Measurements from ENCODE around the gene THSD7B.
"Not testable (repeated sequence)": the region's sequence is repeated elsewhere in the genome, so short reads cannot be mapped to it uniquely, and the experiment has no call there.

The THSD7B gene

DNA sequence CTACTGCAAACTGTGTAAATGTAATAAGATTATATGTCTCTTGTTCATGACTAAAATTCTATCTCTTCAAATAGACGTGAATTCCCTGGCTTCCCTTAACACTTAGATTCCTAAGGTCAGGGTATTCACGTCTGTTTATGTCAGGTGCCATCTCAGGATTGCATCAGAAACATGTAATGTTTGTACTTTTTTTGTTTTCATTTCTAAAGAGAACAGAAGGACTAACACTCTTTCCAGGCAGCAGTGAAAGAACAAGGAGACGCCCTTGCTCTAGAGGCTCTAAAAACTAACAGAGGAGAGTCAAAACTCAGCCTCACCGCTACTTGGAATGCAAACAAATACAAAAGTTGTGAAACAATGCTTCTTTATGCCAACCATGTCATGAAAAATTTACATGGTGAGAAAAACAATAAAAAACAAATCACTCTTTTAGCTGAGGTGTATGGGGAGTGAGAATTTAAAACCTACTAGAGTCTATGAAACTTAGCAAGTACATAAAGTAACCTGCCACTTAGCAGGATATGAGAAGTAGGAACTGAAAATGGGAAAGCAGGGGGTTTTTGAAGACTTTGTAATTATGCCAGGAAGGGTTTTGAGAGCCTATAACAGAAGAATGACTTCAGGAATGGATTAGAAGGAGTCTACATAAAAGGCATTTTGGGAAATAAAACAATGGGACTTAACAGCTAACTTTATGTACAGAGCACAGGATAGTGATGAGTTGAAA, 522.7 kb downstream of the THSD7B start:
- no peak for DNase-seq

DNA sequence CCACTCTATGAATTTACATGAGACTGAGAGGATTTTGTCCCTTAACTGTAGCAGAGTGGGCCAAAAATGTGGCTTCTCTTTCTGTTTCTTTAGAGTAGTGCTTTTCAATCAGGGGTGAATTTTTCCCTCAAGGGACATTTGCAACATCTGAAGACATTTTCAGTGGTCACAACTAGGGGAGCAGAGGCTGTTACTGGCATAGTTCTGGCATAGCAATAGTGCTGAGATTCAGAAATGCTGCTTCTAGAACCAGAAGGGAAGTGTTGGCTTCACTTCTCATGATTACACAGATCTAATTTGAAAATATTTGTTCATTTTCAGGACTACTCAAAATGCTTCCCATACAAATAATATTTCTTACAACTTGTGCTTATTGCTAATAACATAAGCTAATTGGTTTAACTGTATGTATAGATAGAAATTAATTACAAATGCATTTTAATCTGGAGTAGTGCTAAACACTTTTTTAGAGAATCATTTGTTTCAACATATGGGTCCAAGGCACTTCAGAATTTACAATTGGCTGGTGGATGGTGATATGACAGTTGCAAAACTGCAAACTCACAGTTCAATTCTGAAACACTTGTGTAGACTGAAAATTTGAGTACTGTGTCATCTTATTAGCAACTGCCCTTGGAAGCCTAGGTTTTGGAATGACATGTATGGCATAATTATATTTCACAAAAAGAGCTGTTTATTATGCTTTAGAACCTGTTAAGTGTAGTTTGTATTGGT, 526.7 kb downstream of the THSD7B start:
- no peak for DNase-seq

GRCh38 chr2:137298377-137298776, 533.0 kb downstream of the THSD7B start:
- DNase-seq = no peak

DNA sequence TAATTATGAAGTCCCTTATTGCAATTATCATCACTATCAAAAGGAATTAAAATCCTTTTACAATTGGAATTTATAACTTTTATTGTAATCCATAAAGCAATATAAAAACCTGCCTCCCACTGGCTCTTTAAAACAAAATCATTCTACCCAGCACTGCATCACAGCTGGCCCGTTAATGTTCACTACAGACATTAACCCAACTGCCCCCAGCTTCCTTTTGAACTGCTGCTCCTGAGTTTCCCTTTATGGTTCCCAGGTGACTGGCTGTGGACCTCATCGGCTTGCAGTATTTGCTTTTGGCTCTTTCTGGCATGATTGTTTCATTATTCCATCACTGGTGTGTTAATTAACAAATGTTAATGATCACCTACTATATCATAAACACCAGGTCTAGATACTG, 535.6 kb downstream of the THSD7B start:
- DNase-seq = no peak

DNA sequence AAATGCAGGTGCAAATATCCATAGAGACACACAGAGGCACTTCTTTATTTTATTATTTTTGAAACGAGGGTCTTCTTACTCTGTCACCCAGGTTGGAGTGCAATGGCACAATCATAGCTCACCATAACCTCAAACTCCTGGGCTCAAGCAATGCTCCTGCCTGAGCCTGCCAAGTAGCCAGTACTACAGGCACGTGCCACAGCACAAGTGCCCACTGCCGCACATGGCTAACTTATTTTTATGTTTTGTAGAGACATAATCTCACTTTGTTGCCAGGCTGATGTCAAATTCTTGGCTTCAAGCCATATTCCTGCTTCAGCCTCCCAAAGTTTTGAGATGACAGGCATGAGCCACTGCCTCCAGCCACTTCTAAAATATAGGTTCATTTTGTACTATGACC, 537.6 kb downstream of the THSD7B start:
- DNase-seq = no peak

DNA sequence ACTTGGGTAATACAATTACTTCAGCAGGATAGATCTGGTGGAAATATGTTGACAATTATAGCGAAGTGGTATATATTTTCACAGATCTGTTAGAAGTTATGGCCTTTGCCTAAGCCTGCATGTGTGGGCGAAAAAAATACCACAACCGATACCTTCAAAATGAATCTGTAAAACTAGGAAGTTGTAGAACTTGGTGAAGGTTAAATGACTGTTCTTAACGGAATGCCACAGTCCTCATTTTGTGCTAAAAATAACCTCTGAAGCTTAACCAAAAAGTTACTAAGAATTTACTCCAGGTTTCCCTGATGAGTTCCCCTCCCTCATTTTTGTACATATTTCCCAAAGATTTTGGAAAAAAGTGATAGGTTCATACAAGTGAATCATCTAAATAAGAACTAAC, 550.7 kb downstream of the THSD7B start:
- no peak for DNase-seq

- no peak for DNase-seq
These were observed 556.2 kb downstream of the THSD7B start for GRCh38 chr2:137321566-137321965.

GRCh38 chr2:137331562-137331961, 566.2 kb downstream of the THSD7B start:
- DNase-seq = not testable (repeated sequence)

GRCh38 chr2:137333386-137334165, 568.2 kb downstream of the THSD7B start:
- DNase-seq = no peak

DNA sequence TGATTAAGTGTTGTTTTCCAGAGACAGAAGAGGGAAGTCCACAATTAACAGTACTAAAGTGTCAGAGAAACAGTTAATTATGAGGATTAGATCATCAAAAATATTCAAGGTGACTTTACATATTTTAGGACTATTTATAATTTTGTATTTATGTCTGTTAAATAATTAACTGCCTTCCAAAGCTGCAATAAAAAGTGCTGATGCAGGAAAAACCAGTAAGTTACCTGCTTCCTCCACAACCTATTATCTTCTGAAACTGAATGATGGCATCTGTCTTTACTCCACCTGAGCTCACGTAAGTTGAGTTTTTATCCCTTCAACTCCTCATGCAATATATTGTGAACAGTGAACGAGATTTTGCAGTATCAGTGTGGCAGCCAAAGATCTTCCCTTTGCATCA, 570.7 kb downstream of the THSD7B start:
- DNase-seq = no peak

- DNase-seq = no peak
These were observed 573.7 kb downstream of the THSD7B start for GRCh38 chr2:137339051-137339450.

- DNase-seq = no peak
These were observed 580.6 kb downstream of the THSD7B start for GRCh38 chr2:137345994-137346393.

GRCh38 chr2:137348301-137348700, 583.0 kb downstream of the THSD7B start:
- no peak for DNase-seq

DNA sequence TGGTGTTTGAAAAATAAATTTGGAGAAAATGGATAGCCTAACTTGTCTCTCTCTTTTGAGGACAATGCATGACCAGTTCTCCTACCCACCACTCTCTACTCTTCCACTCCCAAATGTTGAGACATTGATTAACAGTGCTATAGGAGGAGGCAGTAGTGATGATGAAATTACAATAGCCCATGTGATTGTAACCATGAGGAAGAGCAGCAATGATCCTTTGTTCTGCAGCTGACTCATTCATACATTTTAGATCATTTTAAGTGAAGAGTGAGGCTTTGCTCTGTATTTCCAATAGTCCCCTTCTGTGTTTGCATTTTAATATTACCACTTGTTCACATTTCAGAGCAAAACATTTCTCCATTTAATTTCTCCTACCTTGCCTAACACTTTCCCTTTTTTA, 592.3 kb downstream of the THSD7B start:
- DNase-seq = no peak

- DNase-seq = no peak
These were observed 602.0 kb downstream of the THSD7B start for GRCh38 chr2:137367361-137367760.

- DNase-seq = no peak
These were observed 603.8 kb downstream of the THSD7B start for GRCh38 chr2:137369106-137369505.

DNA sequence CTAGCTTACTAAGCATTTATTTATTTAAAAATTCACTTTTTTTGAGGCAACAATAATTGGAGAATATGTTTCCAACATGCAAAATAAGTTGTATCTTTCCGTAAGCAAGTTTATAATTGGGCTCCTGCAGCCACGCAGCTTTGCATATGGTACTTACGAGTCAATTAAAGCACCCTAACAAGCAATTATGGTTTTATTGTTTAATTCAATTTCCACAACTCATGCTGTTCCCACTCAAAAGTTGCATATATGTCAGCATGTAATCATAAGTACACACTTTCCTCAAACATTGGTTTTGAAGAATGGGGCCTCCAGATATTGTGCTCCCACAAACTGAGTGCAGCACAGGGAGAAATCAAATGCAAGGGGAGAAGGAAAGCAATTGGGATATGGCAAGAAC, 613.8 kb downstream of the THSD7B start:
- DNase-seq = no peak

GRCh38 chr2:137380610-137381009, 615.3 kb downstream of the THSD7B start:
- no peak for DNase-seq

- no peak for DNase-seq
These were observed 616.4 kb downstream of the THSD7B start for GRCh38 chr2:137381731-137382130.

DNA sequence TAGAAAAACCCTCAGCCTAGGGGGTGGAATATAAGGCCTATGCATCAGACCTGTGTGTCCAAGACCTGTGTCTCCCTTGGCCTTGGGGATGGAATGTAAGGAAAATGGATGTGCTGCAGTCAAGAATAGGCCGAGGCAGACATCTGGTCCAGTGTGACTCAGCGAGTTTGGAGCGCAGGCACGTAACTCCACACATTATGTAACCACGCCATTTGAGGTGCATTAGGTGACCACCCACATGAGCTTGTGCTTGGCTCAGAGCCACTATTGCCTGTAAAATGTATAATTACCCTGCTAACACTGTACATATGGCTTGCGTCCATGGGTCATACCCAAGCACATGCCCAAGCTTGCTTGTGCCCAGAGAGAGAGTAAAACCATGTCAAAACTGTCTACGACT, 618.0 kb downstream of the THSD7B start:
- no peak for DNase-seq

- DNase-seq = no peak
These were observed 621.7 kb downstream of the THSD7B start for GRCh38 chr2:137387044-137387443.

GRCh38 chr2:137405496-137405895, 640.2 kb downstream of the THSD7B start:
- DNase-seq = no peak

GRCh38 chr2:137411585-137411984, 646.2 kb downstream of the THSD7B start:
- DNase-seq = no peak

GRCh38 chr2:137420744-137421143, 655.4 kb downstream of the THSD7B start:
- no peak for DNase-seq
